Endothelial cell of umbilical vein (primary cell): ENCODE data around the gene GULP1. TPM values are rescaled to one million over a fixed set of nuclear protein-coding genes. Genes with fewer than 3 reads are reported as not detected.
A peak's percentile ranks its signal among the peaks of the same experiment; 100 is the strongest.

Source experiments
- BruUV-seq: library from RNA; stranded (reverse); fragments of 400-500 nt; replicated peaks from 2 replicates; lab custom pipeline; 2021; lab: Mats Ljungman, UMichigan
- CTCF ChIA-PET: fragments of 300-600, 350-600 bp; sonication (Branson Sonifier 250); formaldehyde crosslinking; loops from one replicate; lab custom pipeline; 2021; ENCODE audit warnings: antibody characterized with exemption, inconsistent platforms; lab: Charles Lee
- POLR2A ChIA-PET: fragments of 300-600, 350-600 bp; sonication (Branson Sonifier 250); formaldehyde crosslinking; loops from one replicate; lab custom pipeline; 2021; ENCODE audit warnings: antibody characterized with exemption, inconsistent platforms; lab: Charles Lee
- DNase-seq: peaks from one replicate; pipeline ENCODE4 v3.0.0-alpha.2; 2011; ENCODE audit warnings: low read depth, low spot score
- FAIRE-seq: peaks from 2 replicates; lab custom pipeline; 2011; peaks lifted over from hg19 to GRCh38; lab: Jason Lieb, UNC
- H2AFZ ChIP-seq: 2 replicates; pipeline ENCODE4 v1.6.0; 2012; ENCODE audit warnings: low read depth, low read length, control low read depth, inconsistent platforms
- H3K27ac ChIP-seq: 2 replicates; pipeline ENCODE4 v1.5.1; 2011; ENCODE audit warnings: low read depth, mild to moderate bottlenecking, control low read depth, low read length, moderate library complexity; ENCODE audit not compliant: insufficient read depth
- H3K27me3 ChIP-seq, 2 experiments: 2 replicates each; pipeline versions ENCODE4 v1.6.0 to v1.6.1; 2011; ENCODE audit warnings: low read length in 2 of 2, mixed read lengths in 1 of 2; ENCODE audit not compliant: control insufficient read depth in 2 of 2, insufficient read depth in 2 of 2
- H3K36me3 ChIP-seq, 2 experiments: 2 replicates in 1 of 2; 3 replicates in 1 of 2; pipeline ENCODE4 v1.5.1; 2011; ENCODE audit warnings: low read length in 2 of 2, mild to moderate bottlenecking in 1 of 2, moderate library complexity in 1 of 2; ENCODE audit not compliant: control insufficient read depth in 2 of 2, insufficient read depth in 2 of 2; ENCODE audit errors: extremely low read depth in 1 of 2
- H3K4me1 ChIP-seq: 3 replicates; pipeline ENCODE4 v1.5.1; 2011; ENCODE audit warnings: mild to moderate bottlenecking, low read length; ENCODE audit not compliant: control insufficient read depth, insufficient read depth; ENCODE audit errors: extremely low read depth
- H3K4me2 ChIP-seq: 2 replicates; pipeline ENCODE4 v1.6.1; 2011; ENCODE audit warnings: low read length, control low read depth, mixed read lengths; ENCODE audit not compliant: insufficient read depth
- H3K4me3 ChIP-seq, 3 experiments: fragments of 200-600 bp in 1 of 3; sonication (generic), shearing (Covaris generic) in 1 of 3; replicated peaks in 1 of 3; 2 replicates each; pipeline ENCODE4 v1.5.1; 2011 to 2016; ENCODE audit warnings: control low read depth in 3 of 3, low read length in 3 of 3, mild to moderate bottlenecking in 2 of 3, inconsistent platforms in 1 of 3, low read depth in 1 of 3, moderate library complexity in 1 of 3; ENCODE audit not compliant: insufficient read depth in 1 of 3
- H3K79me2 ChIP-seq: 2 replicates; pipeline ENCODE4 v1.6.0; 2012; ENCODE audit warnings: low read length, inconsistent platforms; ENCODE audit not compliant: control insufficient read depth, insufficient read depth
- H3K9ac ChIP-seq: replicated peaks from 2 replicates; pipeline ENCODE3; 2011; ENCODE audit warnings: low read length, control low read depth; ENCODE audit not compliant: insufficient read depth; ENCODE audit errors: extremely low read depth
- H3K9me1 ChIP-seq: replicated peaks from 3 replicates; pipeline ENCODE4 v1.6.0; 2011; ENCODE audit warnings: mild to moderate bottlenecking, low read length; ENCODE audit not compliant: control insufficient read depth, insufficient read depth; ENCODE audit errors: extremely low read depth
- H3K9me3 ChIP-seq: replicated peaks from 2 replicates; pipeline ENCODE4 v1.5.1; 2012; ENCODE audit warnings: low read length, inconsistent platforms; ENCODE audit not compliant: control insufficient read depth, insufficient read depth
- H4K20me1 ChIP-seq: replicated peaks from 2 replicates; pipeline ENCODE3; 2011; ENCODE audit warnings: mild to moderate bottlenecking, low read length; ENCODE audit not compliant: control insufficient read depth, insufficient read depth; ENCODE audit errors: extremely low read depth
- GATA2 ChIP-seq: IDR thresholded peaks from 2 replicates; pipeline ENCODE4 v1.7.0; 2011; ENCODE audit warnings: low read depth, mild to moderate bottlenecking, moderate library complexity, mixed read lengths, low read length; ENCODE audit not compliant: insufficient read length, insufficient read depth
- MYC ChIP-seq: IDR thresholded peaks from one replicate; pipeline ENCODE4 v1.6.1; 2011; ENCODE audit warnings: mild to moderate bottlenecking, low read depth, low read length
- POLR2AphosphoS5 ChIP-seq: IDR thresholded peaks from 2 replicates; pipeline ENCODE4 v1.6.1; 2012; ENCODE audit warnings: low read depth, mild to moderate bottlenecking, control low read depth, low read length, moderate library complexity; ENCODE audit not compliant: insufficient read depth
- dilution Hi-C: fragments of 300-500 bp; cut with MboI; formaldehyde crosslinking; loops from one replicate; pipeline ENCODE4 v1.15.0; 2019; ENCODE audit warnings: low sequenced_read_pairs; ENCODE audit not compliant: extremely low pct_ligation_motif_present
- intact Hi-C: fragments of 100-400 bp; cut with micrococcal nuclease; formaldehyde crosslinking; loops from one replicate; pipeline ENCODE4 v1.10.0; 2022
- polyA plus RNA-seq, 4 experiments: library from polyadenylated mRNA; depleted of rRNA in 3 of 4; stranded (reverse) in 3 of 4; unstranded in 1 of 4; fragments of >200 nt; gene quantifications; 2 replicates each; pipeline versions ENCODE4 v1.2.1 to v1.2.3, GENCODE V29; 2011 to 2012; ENCODE audit warnings: missing spikeins in 1 of 4
- total RNA-seq: library from RNA; stranded (reverse); gene quantifications from 2 replicates; pipeline ENCODE4 v1.2.3, GENCODE V29; 2021
- TF ChIP-seq, protein P1 (sequence below), 2 donors: IDR thresholded peaks; 1 replicate in 1 of 2; 2 replicates in 1 of 2; pipeline ENCODE4 v1.5.1; 2011; ENCODE audit warnings: low read length in 2 of 2, mild to moderate bottlenecking in 2 of 2, moderate library complexity in 2 of 2, control low read depth in 1 of 2, inconsistent platforms in 1 of 2, low read depth in 1 of 2; ENCODE audit not compliant: insufficient read depth in 1 of 2; ENCODE audit errors: extremely low read depth in 1 of 2
- TF ChIP-seq, protein P2 (sequence below): IDR thresholded peaks from 2 replicates; pipeline ENCODE4 v1.6.1; 2011; ENCODE audit not compliant: insufficient read depth, insufficient read length

GULP1 gene
- total and polyA plus RNA-seq, 2 donors (not counting 3 experiments of a cell fraction or from before 2014, with no cell fraction given): 24.4 to 53.8 TPM

DNA sequence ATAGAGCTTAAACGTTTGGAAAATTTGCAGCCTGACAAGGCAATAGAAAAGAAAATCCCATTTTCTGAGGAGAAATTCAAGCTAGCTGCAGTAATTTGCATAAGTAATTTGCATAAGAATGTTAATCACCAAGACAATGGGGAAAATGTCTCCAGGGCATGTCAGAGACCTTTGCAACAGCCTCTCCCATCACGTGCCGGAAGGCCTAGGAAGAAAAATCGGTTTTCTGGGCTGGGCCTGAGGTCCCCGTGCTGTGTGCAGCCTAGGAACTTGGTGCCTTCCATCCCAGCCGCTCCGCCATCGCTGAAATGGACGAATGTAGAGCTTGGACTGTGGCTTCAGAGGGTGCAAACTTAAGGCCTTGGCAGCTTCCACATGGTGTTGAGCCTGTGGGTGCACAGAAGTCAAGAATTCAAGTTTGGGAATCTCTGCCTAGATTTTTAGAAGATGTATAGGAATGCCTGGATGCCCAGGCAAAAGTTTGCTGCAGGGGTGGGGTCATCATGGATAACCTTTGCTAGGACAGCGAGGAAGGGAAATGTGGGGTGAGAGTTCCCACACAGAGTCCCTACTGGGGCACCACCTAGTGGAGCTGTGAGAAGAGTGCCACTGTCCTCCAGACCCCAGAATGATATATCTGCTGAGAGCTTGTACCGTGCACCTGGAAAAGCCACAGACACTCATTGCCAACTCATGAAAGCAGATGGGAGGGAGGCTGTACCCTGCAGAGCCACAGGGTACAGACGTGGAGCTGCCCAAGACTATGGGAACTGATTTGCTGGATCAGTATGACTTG lies 164.6 kb downstream of the GULP1 start:
- no peak overlapping the region for H3K4me3 ChIP-seq
- ChIA-PET POLR2A (no interaction called here), CTCF (interaction anchor here (0.9 to 2.0 kb wide), 5 partner anchors 10 to 165 kb away, joined by 3 to 4 read pairs (median 4); partner anchors contain the start of gene GULP1)
- peak; percentile 8 for FAIRE-seq
- H2AFZ ChIP-seq: no peak overlapping the region
- H3K27ac ChIP-seq: no peak overlapping the region
- no peaks in the 10 kb centered on the region for H3K36me3 ChIP-seq
- H3K4me1 ChIP-seq: no peaks in the 10 kb centered on the region
- H3K4me2 ChIP-seq: no peak overlapping the region
- no peaks in the 10 kb centered on the region for H3K9me3 ChIP-seq
- no peak overlapping the region for H3K9ac ChIP-seq
- no peaks in the 10 kb centered on the region for H3K9me1 ChIP-seq
- no peak for DNase-seq
- intact Hi-C loops: no loop called here
- H4K20me1 ChIP-seq: no peaks in the 10 kb centered on the region
- dilution Hi-C loops: no loop called here
- H3K79me2 ChIP-seq: peaks cover 3% of the 10 kb centered on the region
- TF ChIP-seq GATA2: no peak
- TF ChIP-seq, protein P1, sequence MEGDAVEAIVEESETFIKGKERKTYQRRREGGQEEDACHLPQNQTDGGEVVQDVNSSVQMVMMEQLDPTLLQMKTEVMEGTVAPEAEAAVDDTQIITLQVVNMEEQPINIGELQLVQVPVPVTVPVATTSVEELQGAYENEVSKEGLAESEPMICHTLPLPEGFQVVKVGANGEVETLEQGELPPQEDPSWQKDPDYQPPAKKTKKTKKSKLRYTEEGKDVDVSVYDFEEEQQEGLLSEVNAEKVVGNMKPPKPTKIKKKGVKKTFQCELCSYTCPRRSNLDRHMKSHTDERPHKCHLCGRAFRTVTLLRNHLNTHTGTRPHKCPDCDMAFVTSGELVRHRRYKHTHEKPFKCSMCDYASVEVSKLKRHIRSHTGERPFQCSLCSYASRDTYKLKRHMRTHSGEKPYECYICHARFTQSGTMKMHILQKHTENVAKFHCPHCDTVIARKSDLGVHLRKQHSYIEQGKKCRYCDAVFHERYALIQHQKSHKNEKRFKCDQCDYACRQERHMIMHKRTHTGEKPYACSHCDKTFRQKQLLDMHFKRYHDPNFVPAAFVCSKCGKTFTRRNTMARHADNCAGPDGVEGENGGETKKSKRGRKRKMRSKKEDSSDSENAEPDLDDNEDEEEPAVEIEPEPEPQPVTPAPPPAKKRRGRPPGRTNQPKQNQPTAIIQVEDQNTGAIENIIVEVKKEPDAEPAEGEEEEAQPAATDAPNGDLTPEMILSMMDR (IDR thresholded peaks at IDR 0.05; ENCODE audit: extremely low read depth in 1 of 2, insufficient read depth in 1 of 2, low read depth in 1 of 2, low read length in 2 of 2): peak; percentile 5 to 7
- no peaks in the 10 kb centered on the region for H3K27me3 ChIP-seq
- no TSS peak for BruUV-seq

DNA sequence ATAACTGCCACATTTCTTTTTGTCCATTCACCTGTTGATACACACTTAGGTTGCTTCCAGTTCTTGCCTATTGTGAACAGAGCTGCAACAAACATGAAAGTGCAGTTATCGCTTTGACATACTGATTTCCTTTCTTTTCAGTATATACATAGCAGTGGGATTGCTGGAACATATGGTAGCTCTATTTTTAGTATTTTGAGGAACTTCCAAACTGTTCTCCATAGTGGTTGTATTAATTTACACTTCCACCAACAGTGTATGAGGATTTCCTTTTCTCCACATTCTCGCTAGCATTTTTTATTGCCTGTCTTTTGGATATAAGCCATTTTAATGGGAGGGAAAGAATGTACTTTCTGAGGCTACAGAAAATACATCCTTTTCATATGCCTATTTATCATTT lies 167.4 kb downstream of the GULP1 start:
- peaks cover 3% of the 10 kb centered on the region for H3K79me2 ChIP-seq
- H3K9me3 ChIP-seq: no peaks in the 10 kb centered on the region
- no peak overlapping the region for H3K4me3 ChIP-seq
- H3K27ac ChIP-seq: no peak overlapping the region
- no peaks in the 10 kb centered on the region for H4K20me1 ChIP-seq
- ChIA-PET CTCF (interaction anchor here (1.4 kb wide), 1 partner anchor 12 kb away, joined by 3 read pairs; no protein-coding TSS in a partner anchor), POLR2A (no interaction called here)
- no TSS peak for BruUV-seq
- FAIRE-seq (no peak), DNase-seq (no peak)
- TF ChIP-seq MYC (no peak), GATA2 (no peak), POLR2AphosphoS5 (no peak)
- TF ChIP-seq, protein P1 (IDR thresholded peaks at IDR 0.05; ENCODE audit: extremely low read depth in 1 of 2, insufficient read depth in 1 of 2, low read depth in 1 of 2, low read length in 2 of 2): no peak
- TF ChIP-seq, protein P2, sequence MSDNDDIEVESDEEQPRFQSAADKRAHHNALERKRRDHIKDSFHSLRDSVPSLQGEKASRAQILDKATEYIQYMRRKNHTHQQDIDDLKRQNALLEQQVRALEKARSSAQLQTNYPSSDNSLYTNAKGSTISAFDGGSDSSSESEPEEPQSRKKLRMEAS: no peak
- H3K4me1 ChIP-seq: no peaks in the 10 kb centered on the region
- intact Hi-C loops: no loop called here
- H3K9ac ChIP-seq: no peak overlapping the region
- no peaks in the 10 kb centered on the region for H3K27me3 ChIP-seq
- H3K36me3 ChIP-seq: no peaks in the 10 kb centered on the region
- H2AFZ ChIP-seq: no peak overlapping the region
- no peak overlapping the region for H3K4me2 ChIP-seq
- H3K9me1 ChIP-seq: no peaks in the 10 kb centered on the region
- dilution Hi-C loops: no loop called here
